DMS 273 (cell line): Measurements from ENCODE around the gene CRYBG2.
A peak's percentile ranks its signal among the peaks of the same experiment; 100 is the strongest.

Source experiments
- DNase-seq: peaks from one replicate; lab custom pipeline; 2025; ENCODE audit not compliant: unreplicated experiment; lab: John Stamatoyannopoulos, UW

The CRYBG2 gene

GRCh38 chr1:26370591-26371382 lies 16.9 kb upstream of the CRYBG2 start:
- DNase-seq, result no peak

GRCh38 chr1:26368486-26368885 lies 14.6 kb upstream of the CRYBG2 start:
- DNase-seq, result no peak

GRCh38 chr1:26368006-26368405 lies 14.1 kb upstream of the CRYBG2 start:
- no peak for DNase-seq

GRCh38 chr1:26367441-26367840 lies 13.5 kb upstream of the CRYBG2 start:
- DNase-seq, result no peak

- no peak for DNase-seq
Measured at GRCh38 chr1:26364956-26365355, 11.0 kb upstream of the CRYBG2 start.

GRCh38 chr1:26363549-26364448 lies 9.9 kb upstream of the CRYBG2 start:
- peak; percentile 83 for DNase-seq

- no peak for DNase-seq
Measured at GRCh38 chr1:26362331-26362730, 8.4 kb upstream of the CRYBG2 start.

- DNase-seq, result no peak
Measured at GRCh38 chr1:26361605-26362122, 7.7 kb upstream of the CRYBG2 start.

GRCh38 chr1:26360807-26361604 lies 7.1 kb upstream of the CRYBG2 start:
- DNase-seq, result no peak

- no peak for DNase-seq
Measured at GRCh38 chr1:26359981-26360806, 6.3 kb upstream of the CRYBG2 start.

- no peak for DNase-seq
Measured at GRCh38 chr1:26358411-26359384, 4.8 kb upstream of the CRYBG2 start.

GRCh38 chr1:26357121-26357602 lies 3.2 kb upstream of the CRYBG2 start:
- no peak for DNase-seq

- no peak for DNase-seq
Measured at GRCh38 chr1:26356106-26356505, 2.2 kb upstream of the CRYBG2 start.

- no peak for DNase-seq
Measured at GRCh38 chr1:26354972-26355371, 1.0 kb upstream of the CRYBG2 start.

GRCh38 chr1:26353210-26353859 lies 595 bp downstream of the CRYBG2 start:
- DNase-seq, result peak; percentile 74

GRCh38 chr1:26352338-26352679 lies 1.6 kb downstream of the CRYBG2 start:
- DNase-seq, result no peak

GRCh38 chr1:26351590-26352337 lies 2.2 kb downstream of the CRYBG2 start:
- DNase-seq, result no peak
